Measurements from ENCODE around the gene SHISA8. TPM values are rescaled to one million over a fixed set of nuclear protein-coding genes. Genes with fewer than 3 reads are reported as not detected.

Gene SHISA8
- total and polyA plus RNA-seq, 2 of the 13 experiments (the other 11 are each of a cell fraction or from before 2014, with no cell fraction given), result not detected

- no TSS peak for BruUV-seq (replicated peaks)
- no peak for DNase-seq (ENCODE audit: low spot score)
- Histone ChIP-seq H3K79me2 (ENCODE audit: insufficient read depth, low read length) (peaks cover 12% of the 10 kb centered on the region), H3K4me2 (ENCODE audit: low read depth, low read length) (peak overlapping the region; percentile 72), H3K9me3 (ENCODE audit: low read length) (no peaks in the 10 kb centered on the region), H3K4me1 (ENCODE audit: insufficient read depth, low read length) (peaks cover 65% of the 10 kb centered on the region), H4K20me1 (ENCODE audit: insufficient read depth, low read length) (no peaks in the 10 kb centered on the region), H3K4me3 (replicated peaks in 1 of 3; ENCODE audit: insufficient read depth in 1 of 3, low read depth in 2 of 3, low read length in 3 of 3) (peak overlapping the region in 1 of 3 experiments; percentile 51; a peak in 2 of 6 replicates), H3K27me3 (ENCODE audit: control insufficient read depth in 1 of 2, insufficient read depth in 2 of 2, low read length in 2 of 2) (no peaks in the 10 kb centered on the region), H3K9ac (ENCODE audit: insufficient read depth, low read depth, low read length) (peak overlapping the region; percentile 34; the same call in 1 of the 2 replicates), H3K27ac (ENCODE audit: extremely low read length, insufficient read depth, low read length) (peak overlapping the region; percentile 21), H3K36me3 (replicated peaks in 1 of 2; ENCODE audit: control insufficient read depth in 1 of 2, insufficient read depth in 2 of 2, low read length in 2 of 2) (peaks cover 0 to 7% of the 10 kb centered on the region in 2 experiments; a peak in 1 of 5 replicates), H2AFZ (ENCODE audit: low read length) (no peak overlapping the region)
- 28% methylated on average over 7 of the region's 7 CpGs for WGBS (ENCODE audit: low lambda C conversion rate)
- ChIA-PET POLR2A (no interaction called here), CTCF (ENCODE audit: low intra/inter-chr PET ratio, low total read pairs) (no interaction called here)
- intact Hi-C loops (cut with micrococcal nuclease; ENCODE audit: unreplicated experiment), result no loop called here
- no peak for FAIRE-seq
- no peak for ATAC-seq
- in situ Hi-C loops (cut with HindIII; ENCODE audit: extremely low pct_ligation_motif_present, low pct_unique_long_range_greater_than_20kb), result no loop called here
- no peak for TF ChIP-seq HDAC6 (IDR thresholded peaks at IDR 0.05; ENCODE audit: low read depth, low read length)
- TF ChIP-seq ATF7-NPFF (CRISPR knock-in tag; IDR thresholded peaks at IDR 0.05; ENCODE audit: low read depth), result no peak
- no peak for TF ChIP-seq TFAP4 (IDR thresholded peaks at IDR 0.05; ENCODE audit: borderline replicate concordance, low read depth)
- no peak for TF ChIP-seq NCOA5 (CRISPR knock-in tag; IDR thresholded peaks at IDR 0.05)
- peak; percentile 16; the same call in 1 of the 2 replicates for TF ChIP-seq ZNF770 (CRISPR knock-in tag; IDR thresholded peaks at IDR 0.05)
- TF ChIP-seq U2AF1 (optimal IDR thresholded peaks at IDR 0.05; ENCODE audit: low read depth, low read length), result no peak
- no peak for TF ChIP-seq GPN1 (CRISPR knock-in tag; IDR thresholded peaks at IDR 0.05; ENCODE audit: borderline replicate concordance)
- no peak for TF ChIP-seq THAP7 (CRISPR knock-in tag; IDR thresholded peaks at IDR 0.05)
- no peak for TF ChIP-seq SOX6 (IDR thresholded peaks at IDR 0.05)
- TF ChIP-seq SOX6 (CRISPR knock-in tag; IDR thresholded peaks at IDR 0.05), result no peak
- no peak for TF ChIP-seq ZNF253 (CRISPR knock-in tag; IDR thresholded peaks at IDR 0.05; ENCODE audit: borderline replicate concordance)
- TF ChIP-seq CSRNP1 (CRISPR knock-in tag; IDR thresholded peaks at IDR 0.05), result no peak
- TF ChIP-seq ONECUT2 (CRISPR knock-in tag; IDR thresholded peaks at IDR 0.05), result no peak
- no peak for TF ChIP-seq TRIM22 (IDR thresholded peaks at IDR 0.05)
- TF ChIP-seq NFIC (IDR thresholded peaks at IDR 0.05; ENCODE audit: low read length), result no peak
- TF ChIP-seq E2F2 (CRISPR knock-in tag; IDR thresholded peaks at IDR 0.05; ENCODE audit: borderline replicate concordance), result no peak
- TF ChIP-seq ZNF256 (CRISPR knock-in tag; conservative IDR thresholded peaks at IDR 0.05), result no peak
Measured at GRCh38 chr22:41949297-41949965, 34.6 kb upstream of the SHISA8 start.

All from HepG2 (cell line).